Mucosa of gallbladder (tissue), 1 donor: ENCODE data around the gene EPHA2. TPM values are rescaled to one million over a fixed set of nuclear protein-coding genes. Genes with fewer than 3 reads are reported as not detected.

Source experiments
- total RNA-seq: library from RNA; stranded (reverse); gene quantifications from one replicate; pipeline ENCODE4 v1.2.1, GENCODE V29; 2021
- donor health status: DM: no; HTN: no; CAD: no.

The EPHA2 gene
- total RNA-seq, 1 donor from 2014 or later = 37.2 TPM

Other genes with a start within 250 kb of the EPHA2 start
- gene ZBTB17, start 180.0 kb downstream of the EPHA2 start, total RNA-seq = 41.3 TPM
- gene SRARP, start 151.8 kb downstream of the EPHA2 start, total RNA-seq = not detected
- gene HSPB7, start 138.0 kb downstream of the EPHA2 start, total RNA-seq = 187 TPM
- gene CLCNKA, start 134.0 kb downstream of the EPHA2 start, total RNA-seq = 0.32 TPM
- gene CLCNKB, start 112.3 kb downstream of the EPHA2 start, total RNA-seq = 0.63 TPM
- gene FAM131C, start 82.4 kb downstream of the EPHA2 start, total RNA-seq = 4.7 TPM
- 6.4 TPM for gene ARHGEF19, start 56.6 kb upstream of the EPHA2 start, total RNA-seq
- gene CPLANE2, start 81.1 kb upstream of the EPHA2 start, total RNA-seq = 20.6 TPM
- gene FBXO42, start 196.4 kb upstream of the EPHA2 start, total RNA-seq = 20.8 TPM
- 134 TPM for gene SZRD1, start 211.2 kb upstream of the EPHA2 start, total RNA-seq